Caco-2 (cell line): ENCODE measurements around the gene CRYBG2. TPM values are rescaled to one million over a fixed set of nuclear protein-coding genes. Genes with fewer than 3 reads are reported as not detected.
"Not testable (repeated sequence)": the region's sequence is repeated elsewhere in the genome, so short reads cannot be mapped to it uniquely, and the experiment has no call there.

ENCODE experiments used
- BruUV-seq: library from RNA; stranded (reverse); fragments of 400-500 nt; replicated peaks from 2 replicates; lab custom pipeline; 2021; lab: Mats Ljungman, UMichigan
- CTCF ChIA-PET: fragments of 300-600 bp; sonication (Branson Sonifier 250); formaldehyde crosslinking; loops from one replicate; lab custom pipeline; 2022; ENCODE audit warnings: antibody characterized with exemption; lab: Charles Lee
- POLR2A ChIA-PET: fragments of 300-600 bp; sonication (Branson Sonifier 250); formaldehyde crosslinking; loops from one replicate; lab custom pipeline; 2022; ENCODE audit warnings: antibody characterized with exemption; lab: Charles Lee
- DNase-seq, 2 experiments: peaks; one replicate each; pipeline versions ENCODE4 v3.0.0 to v3.0.0-alpha.2; 2020 to 2022
- H3K27me3 ChIP-seq: replicated peaks from 2 replicates; pipeline ENCODE4 v1.6.0; 2011; ENCODE audit warnings: low read length; ENCODE audit not compliant: control insufficient read depth, insufficient read depth
- H3K36me3 ChIP-seq: 2 replicates; pipeline ENCODE4 v1.5.1; 2011; ENCODE audit warnings: low read length; ENCODE audit not compliant: control insufficient read depth, insufficient read depth
- H3K4me1 ChIP-seq: fragments of 250-450 bp; sonication (Bioruptor Pico); 2 replicates; pipeline ENCODE4 v1.5.1; 2020; ENCODE audit warnings: mild to moderate bottlenecking
- H3K4me3 ChIP-seq: 2 replicates; pipeline ENCODE4 v1.5.1; 2011; ENCODE audit warnings: low read depth, mild to moderate bottlenecking, control low read depth, low read length
- H3K9me3 ChIP-seq: fragments of 250-450 bp; sonication (Bioruptor Pico); 2 replicates; pipeline ENCODE4 v1.5.1; 2020; ENCODE audit warnings: mild to moderate bottlenecking, moderate library complexity
- H3K27ac Mint-ChIP-seq: one replicate; pipeline ENCODE4 v1.8.0; 2022; ENCODE audit warnings: mixed read lengths; ENCODE audit not compliant: unreplicated experiment
- H3K27me3 Mint-ChIP-seq: one replicate; pipeline ENCODE4 v1.8.0; 2022; ENCODE audit warnings: mixed read lengths; ENCODE audit not compliant: insufficient read depth, unreplicated experiment
- H3K36me3 Mint-ChIP-seq: one replicate; pipeline ENCODE4 v1.8.0; 2022; ENCODE audit warnings: mild to moderate bottlenecking, mixed read lengths; ENCODE audit not compliant: insufficient read depth, unreplicated experiment
- H3K4me1 Mint-ChIP-seq: one replicate; pipeline ENCODE4 v1.8.0; 2022; ENCODE audit warnings: low read depth, mixed read lengths; ENCODE audit not compliant: unreplicated experiment
- H3K4me3 Mint-ChIP-seq: one replicate; pipeline ENCODE4 v1.8.0; 2022; ENCODE audit warnings: mild to moderate bottlenecking, moderate library complexity, mixed read lengths; ENCODE audit not compliant: unreplicated experiment
- H3K9me3 Mint-ChIP-seq: one replicate; pipeline ENCODE4 v1.8.0; 2022; ENCODE audit warnings: mixed read lengths; ENCODE audit not compliant: unreplicated experiment
- intact Hi-C: fragments of 100-400 bp; cut with micrococcal nuclease; formaldehyde crosslinking; loops from one replicate; pipeline ENCODE4 v1.10.0; 2022; ENCODE audit not compliant: unreplicated experiment
- total RNA-seq: library from RNA; stranded (reverse); gene quantifications from 2 replicates; pipeline ENCODE4 v1.2.3, GENCODE V29; 2022
- TF ChIP-seq, protein P1 (sequence below), 2 experiments: fragments of 200-600 bp in 1 of 2; IDR thresholded peaks; 1 replicate in 1 of 2; 2 replicates in 1 of 2; pipeline versions ENCODE4 v1.5.1 to v1.8.0; 2011 to 2022; ENCODE audit warnings: antibody characterized with exemption in 1 of 2, control low read depth in 1 of 2, inconsistent platforms in 1 of 2, low read depth in 1 of 2, low read length in 1 of 2, mild to moderate bottlenecking in 1 of 2, moderate library complexity in 1 of 2; ENCODE audit not compliant: insufficient read depth in 1 of 2, severe bottlenecking in 1 of 2, unreplicated experiment in 1 of 2

The CRYBG2 gene
- total RNA-seq, 1 experiment from 2014 or later, result 66.1 TPM

GRCh38 chr1:26378088-26378878 lies 24.4 kb upstream of the CRYBG2 start:
- Histone ChIP-seq H3K4me1 (no peaks in the 10 kb centered on the region; the same call in 1 of the 2 replicates), H3K36me3 (no peaks in the 10 kb centered on the region), H3K4me3 (no peak overlapping the region), H3K9me3 (no peaks in the 10 kb centered on the region), H3K27me3 (no peaks in the 10 kb centered on the region)
- ChIA-PET POLR2A (no interaction called here), CTCF (interaction anchor here (1.0 to 1.7 kb wide), 2 partner anchors 14 to 39 kb away, joined by 4 to 5 read pairs; no protein-coding TSS in a partner anchor)
- Mint-ChIP-seq H3K27ac (no peak overlapping the region), H3K36me3 (no peaks in the 10 kb centered on the region), H3K4me1 (peaks cover 6% of the 10 kb centered on the region), H3K27me3 (no peaks in the 10 kb centered on the region), H3K9me3 (no peaks in the 10 kb centered on the region), H3K4me3 (no peak overlapping the region)
- intact Hi-C loops, result no loop called here
- TF ChIP-seq, protein P1, sequence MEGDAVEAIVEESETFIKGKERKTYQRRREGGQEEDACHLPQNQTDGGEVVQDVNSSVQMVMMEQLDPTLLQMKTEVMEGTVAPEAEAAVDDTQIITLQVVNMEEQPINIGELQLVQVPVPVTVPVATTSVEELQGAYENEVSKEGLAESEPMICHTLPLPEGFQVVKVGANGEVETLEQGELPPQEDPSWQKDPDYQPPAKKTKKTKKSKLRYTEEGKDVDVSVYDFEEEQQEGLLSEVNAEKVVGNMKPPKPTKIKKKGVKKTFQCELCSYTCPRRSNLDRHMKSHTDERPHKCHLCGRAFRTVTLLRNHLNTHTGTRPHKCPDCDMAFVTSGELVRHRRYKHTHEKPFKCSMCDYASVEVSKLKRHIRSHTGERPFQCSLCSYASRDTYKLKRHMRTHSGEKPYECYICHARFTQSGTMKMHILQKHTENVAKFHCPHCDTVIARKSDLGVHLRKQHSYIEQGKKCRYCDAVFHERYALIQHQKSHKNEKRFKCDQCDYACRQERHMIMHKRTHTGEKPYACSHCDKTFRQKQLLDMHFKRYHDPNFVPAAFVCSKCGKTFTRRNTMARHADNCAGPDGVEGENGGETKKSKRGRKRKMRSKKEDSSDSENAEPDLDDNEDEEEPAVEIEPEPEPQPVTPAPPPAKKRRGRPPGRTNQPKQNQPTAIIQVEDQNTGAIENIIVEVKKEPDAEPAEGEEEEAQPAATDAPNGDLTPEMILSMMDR (IDR thresholded peaks at IDR 0.05; ENCODE audit: insufficient read depth in 1 of 2, low read depth in 1 of 2, low read length in 1 of 2, severe bottlenecking in 1 of 2, unreplicated experiment in 1 of 2), result no peak
- no TSS peak for BruUV-seq
- DNase-seq, result no peak

DNA sequence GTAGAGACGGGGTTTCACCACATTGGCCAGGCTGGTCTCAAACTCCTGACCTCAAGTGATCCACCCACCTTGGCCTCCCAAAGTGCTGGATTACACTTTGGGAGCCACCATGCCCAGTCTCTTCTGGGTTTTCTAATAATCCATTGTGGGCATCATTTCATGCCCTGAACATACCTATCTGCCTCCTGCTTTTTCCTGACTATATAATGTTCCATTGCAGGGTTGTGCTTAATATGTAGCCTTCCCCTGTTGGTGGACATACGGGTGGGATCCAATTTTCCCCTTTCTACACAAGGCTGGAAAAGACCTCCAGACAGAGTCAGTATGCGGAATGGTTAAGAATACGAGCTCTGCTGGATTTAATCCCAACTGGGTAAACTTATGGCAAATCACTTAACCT lies 22.1 kb upstream of the CRYBG2 start:
- CTCF ChIA-PET, result no interaction called here
- no peak overlapping the region for H3K4me3 Mint-ChIP-seq
- H3K9me3 Mint-ChIP-seq, result no peaks in the 10 kb centered on the region
- H3K4me1 Mint-ChIP-seq, result peaks cover 6% of the 10 kb centered on the region
- H3K36me3 Mint-ChIP-seq, result peaks cover under 1% of the 10 kb centered on the region
- no peak overlapping the region for H3K27ac Mint-ChIP-seq
- intact Hi-C loops, result no loop called here
- POLR2A ChIA-PET, result no interaction called here
- no peaks in the 10 kb centered on the region for H3K36me3 ChIP-seq
- H3K4me3 ChIP-seq, result no peak overlapping the region
- no TSS peak for BruUV-seq
- no peaks in the 10 kb centered on the region for H3K9me3 ChIP-seq
- no peaks in the 10 kb centered on the region for H3K27me3 Mint-ChIP-seq
- DNase-seq, result no peak
- no peaks in the 10 kb centered on the region for H3K27me3 ChIP-seq
- no peaks in the 10 kb centered on the region; the same call in 1 of the 2 replicates for H3K4me1 ChIP-seq
- TF ChIP-seq, protein P1 (IDR thresholded peaks at IDR 0.05; ENCODE audit: insufficient read depth in 1 of 2, low read depth in 1 of 2, low read length in 1 of 2, severe bottlenecking in 1 of 2, unreplicated experiment in 1 of 2), result no peak

DNA sequence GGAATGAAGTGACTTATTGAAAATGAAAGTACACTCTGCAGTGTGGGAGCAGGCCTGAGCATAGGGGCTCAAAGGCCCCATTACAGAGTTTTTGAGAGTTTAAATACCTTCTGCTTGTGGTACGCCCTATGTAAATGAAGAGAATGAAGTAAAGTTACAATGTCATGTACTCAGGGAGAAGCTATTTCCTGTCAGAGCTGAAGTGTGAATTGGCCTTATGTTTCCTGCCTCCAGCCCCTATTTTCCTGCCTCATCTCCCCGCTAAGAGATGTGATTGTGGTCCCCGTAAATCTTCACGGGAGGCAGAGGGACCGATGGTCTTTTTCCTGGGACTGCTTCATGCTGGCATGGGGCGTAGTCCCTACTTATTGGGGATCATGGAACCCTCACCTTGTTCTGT lies 21.2 kb upstream of the CRYBG2 start:
- Histone ChIP-seq H3K27me3 (no peaks in the 10 kb centered on the region), H3K9me3 (no peaks in the 10 kb centered on the region), H3K4me1 (no peaks in the 10 kb centered on the region; the same call in 1 of the 2 replicates), H3K4me3 (no peak overlapping the region), H3K36me3 (no peaks in the 10 kb centered on the region)
- TF ChIP-seq, protein P1 (IDR thresholded peaks at IDR 0.05; ENCODE audit: insufficient read depth in 1 of 2, low read depth in 1 of 2, low read length in 1 of 2, severe bottlenecking in 1 of 2, unreplicated experiment in 1 of 2), result no peak
- ChIA-PET CTCF (no interaction called here), POLR2A (no interaction called here)
- no peak overlapping the region for H3K27ac Mint-ChIP-seq
- H3K27me3 Mint-ChIP-seq, result no peaks in the 10 kb centered on the region
- H3K4me1 Mint-ChIP-seq, result peaks cover 6% of the 10 kb centered on the region
- DNase-seq, result no peak
- no peak overlapping the region for H3K4me3 Mint-ChIP-seq
- no peaks in the 10 kb centered on the region for H3K9me3 Mint-ChIP-seq
- peaks cover 4% of the 10 kb centered on the region for H3K36me3 Mint-ChIP-seq
- BruUV-seq, result no TSS peak
- intact Hi-C loops, result no loop called here

GRCh38 chr1:26374361-26374760 lies 20.4 kb upstream of the CRYBG2 start:
- H3K9me3 Mint-ChIP-seq, H3K4me1 ChIP-seq, POLR2A ChIA-PET, H3K27me3 ChIP-seq, H3K4me1 Mint-ChIP-seq, H3K27ac Mint-ChIP-seq, H3K9me3 ChIP-seq, H3K27me3 Mint-ChIP-seq, H3K36me3 Mint-ChIP-seq, DNase-seq, intact Hi-C loops, H3K4me3 ChIP-seq, H3K36me3 ChIP-seq, BruUV-seq, H3K4me3 Mint-ChIP-seq: not testable (repeated sequence)
- CTCF ChIA-PET, result interaction anchor here (0.6 kb wide), 1 partner anchor 172 kb away, joined by 3 read pairs; no protein-coding TSS in a partner anchor
